ENCODE data around the gene MXD3.
"Not testable (repeated sequence)": the region's sequence is repeated elsewhere in the genome, so short reads cannot be mapped to it uniquely, and the experiment has no call there.

The MXD3 gene

DNA sequence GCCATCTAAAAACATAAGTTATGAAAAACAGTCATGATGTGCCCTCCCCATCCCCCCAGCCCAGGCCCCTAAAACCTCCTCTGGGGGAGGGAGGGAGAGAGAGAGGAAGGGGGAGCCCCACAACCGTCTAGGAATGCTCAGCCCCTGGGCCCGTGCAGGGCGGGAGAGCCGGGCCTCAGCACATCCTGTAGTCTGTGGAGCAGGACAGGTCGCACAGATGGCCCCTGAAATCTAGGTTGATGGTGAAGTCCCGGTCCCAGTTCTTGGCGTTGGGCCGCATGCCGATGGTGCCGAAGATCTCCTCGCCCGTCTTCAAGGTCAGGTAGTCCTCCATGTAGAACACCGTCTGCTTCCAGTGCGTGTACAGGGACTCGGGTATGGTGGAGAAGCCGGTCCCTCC lies 46.3 kb downstream of the MXD3 start:
- no peak for DNase-seq (ENCODE audit: low read depth)

DNA sequence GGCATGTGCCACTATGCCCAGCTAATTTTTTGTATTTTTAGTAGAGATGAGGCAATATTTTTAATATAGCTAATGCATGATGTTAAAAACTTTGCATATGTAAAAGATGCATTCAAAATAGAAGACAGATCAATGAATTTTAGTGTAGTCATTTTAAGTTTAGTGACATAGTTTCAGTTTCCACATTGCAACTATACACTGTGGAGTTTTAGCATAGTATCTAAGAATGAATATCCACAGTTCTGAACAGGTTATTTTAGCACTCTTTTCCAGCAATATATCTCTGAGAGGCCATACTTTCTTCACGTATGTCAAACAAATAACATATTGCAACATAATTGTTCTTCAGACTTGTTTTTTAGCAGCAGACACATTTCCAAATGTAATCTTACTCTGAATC lies 47.5 kb downstream of the MXD3 start:
- no peak for DNase-seq (ENCODE audit: low read depth)

DNA sequence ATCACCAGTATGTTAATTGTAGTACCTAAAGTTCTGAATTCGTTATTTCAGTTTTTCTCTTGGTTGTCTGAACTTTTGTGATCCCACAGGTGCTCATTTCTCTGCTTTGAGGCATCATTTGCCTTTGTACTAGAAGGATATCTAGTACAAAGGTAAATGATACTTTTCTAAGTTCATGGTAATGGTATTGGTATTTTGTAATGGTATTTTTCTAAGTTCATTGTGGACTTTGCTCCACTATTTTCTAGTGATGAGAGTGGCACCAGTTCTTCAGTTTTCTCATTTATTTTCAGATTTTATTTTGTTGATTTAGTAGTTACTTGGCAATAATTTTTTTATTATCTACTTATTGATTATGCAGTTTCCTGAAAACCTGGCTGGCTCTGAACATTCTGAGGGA lies 50.2 kb downstream of the MXD3 start:
- DNase-seq (ENCODE audit: low read depth) = no peak

DNA sequence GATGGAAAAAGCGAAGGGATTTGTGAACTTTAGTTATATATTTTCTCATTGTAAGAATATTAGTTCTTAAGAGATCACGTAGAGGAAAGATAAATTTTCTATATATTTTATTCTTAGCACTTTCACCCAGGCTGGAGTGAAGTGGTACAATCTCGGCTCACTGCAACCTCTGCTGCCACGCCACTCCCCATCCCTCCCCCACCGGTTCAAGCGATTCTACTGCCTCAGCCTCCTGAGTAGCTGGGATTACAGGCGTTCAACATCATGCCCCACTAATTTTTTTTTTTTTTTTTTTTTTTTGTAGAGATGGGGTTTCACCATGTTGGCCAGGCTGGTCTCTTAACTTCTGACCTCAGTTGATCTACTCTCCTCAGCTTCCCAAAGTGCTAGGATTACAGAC lies 50.7 kb downstream of the MXD3 start:
- DNase-seq (ENCODE audit: low read depth) = no peak

DNA sequence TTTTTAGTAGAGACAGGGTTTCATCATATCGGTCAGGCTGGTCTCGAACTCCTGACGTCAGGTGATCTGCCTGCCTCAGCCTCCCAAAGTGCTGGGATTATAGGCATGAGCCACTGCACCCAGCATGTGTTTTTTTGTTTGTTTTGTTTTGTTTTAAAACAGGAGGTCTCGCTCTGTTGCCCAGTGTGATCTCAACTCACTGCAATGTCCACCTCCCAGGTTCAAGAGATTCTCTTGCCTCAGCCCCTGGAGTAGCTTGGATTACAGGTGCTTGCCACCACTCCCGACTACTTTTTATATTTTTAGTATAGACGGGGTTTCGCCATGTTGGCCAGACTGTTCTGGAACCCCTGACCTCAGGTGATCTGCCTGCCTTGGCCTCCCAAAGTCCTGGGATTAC lies 53.0 kb downstream of the MXD3 start:
- DNase-seq (ENCODE audit: low read depth) = not testable (repeated sequence)

Data from fibroblast of gingiva (primary cell).